Measurements from ENCODE around the gene ANKRD28. TPM values are rescaled to one million over a fixed set of nuclear protein-coding genes. Genes with fewer than 3 reads are reported as not detected.
A peak's percentile ranks its signal among the peaks of the same experiment; 100 is the strongest.

ANKRD28 gene
- total and polyA plus RNA-seq, 7 donors, result 13.4 to 64.5 (median 41.5) TPM

DNA sequence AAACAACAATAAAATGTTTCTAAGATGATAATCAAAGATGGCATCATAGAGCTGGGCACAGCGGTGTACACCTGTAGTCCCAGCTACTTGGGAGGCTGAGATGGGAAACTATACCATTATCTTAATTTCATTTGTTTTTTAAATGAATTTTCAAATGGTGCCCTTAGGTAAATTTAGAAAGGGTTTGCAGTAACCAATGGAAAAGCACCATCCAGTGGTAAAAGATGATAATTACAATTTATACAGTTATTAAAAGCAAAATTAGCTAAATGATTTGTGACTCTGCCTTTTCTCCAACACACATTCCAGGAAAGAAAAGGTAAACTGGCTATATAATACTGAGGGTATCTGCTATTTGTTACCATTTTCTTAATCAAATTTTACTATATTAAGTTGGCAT is 14.4 kb upstream of the ANKRD28 start:
- Histone ChIP-seq H3K9me3 (no peaks in the 10 kb centered on the region), H3K36me3 (no peaks in the 10 kb centered on the region), H3K27ac (no peak overlapping the region), H3K4me3 (no peak overlapping the region), H3K4me1 (peaks cover 0 to 25% (median 18%) of the 10 kb centered on the region in 4 donors), H3K27me3 (no peaks in the 10 kb centered on the region)
- 98% methylated on average over 1 of the region's 1 CpG for WGBS, 2 donors
- intact Hi-C loops (cut with DNase I), result loop anchor here (5.0 kb wide), 1 partner anchor 235 kb away; no protein-coding TSS in a partner anchor
- no peak for TF ChIP-seq EP300 (IDR thresholded peaks at IDR 0.05)
- TF ChIP-seq, protein P1, sequence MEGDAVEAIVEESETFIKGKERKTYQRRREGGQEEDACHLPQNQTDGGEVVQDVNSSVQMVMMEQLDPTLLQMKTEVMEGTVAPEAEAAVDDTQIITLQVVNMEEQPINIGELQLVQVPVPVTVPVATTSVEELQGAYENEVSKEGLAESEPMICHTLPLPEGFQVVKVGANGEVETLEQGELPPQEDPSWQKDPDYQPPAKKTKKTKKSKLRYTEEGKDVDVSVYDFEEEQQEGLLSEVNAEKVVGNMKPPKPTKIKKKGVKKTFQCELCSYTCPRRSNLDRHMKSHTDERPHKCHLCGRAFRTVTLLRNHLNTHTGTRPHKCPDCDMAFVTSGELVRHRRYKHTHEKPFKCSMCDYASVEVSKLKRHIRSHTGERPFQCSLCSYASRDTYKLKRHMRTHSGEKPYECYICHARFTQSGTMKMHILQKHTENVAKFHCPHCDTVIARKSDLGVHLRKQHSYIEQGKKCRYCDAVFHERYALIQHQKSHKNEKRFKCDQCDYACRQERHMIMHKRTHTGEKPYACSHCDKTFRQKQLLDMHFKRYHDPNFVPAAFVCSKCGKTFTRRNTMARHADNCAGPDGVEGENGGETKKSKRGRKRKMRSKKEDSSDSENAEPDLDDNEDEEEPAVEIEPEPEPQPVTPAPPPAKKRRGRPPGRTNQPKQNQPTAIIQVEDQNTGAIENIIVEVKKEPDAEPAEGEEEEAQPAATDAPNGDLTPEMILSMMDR (IDR thresholded peaks at IDR 0.05), result peak; percentile 27 to 69 (median 57)
- no peak for DNase-seq

DNA sequence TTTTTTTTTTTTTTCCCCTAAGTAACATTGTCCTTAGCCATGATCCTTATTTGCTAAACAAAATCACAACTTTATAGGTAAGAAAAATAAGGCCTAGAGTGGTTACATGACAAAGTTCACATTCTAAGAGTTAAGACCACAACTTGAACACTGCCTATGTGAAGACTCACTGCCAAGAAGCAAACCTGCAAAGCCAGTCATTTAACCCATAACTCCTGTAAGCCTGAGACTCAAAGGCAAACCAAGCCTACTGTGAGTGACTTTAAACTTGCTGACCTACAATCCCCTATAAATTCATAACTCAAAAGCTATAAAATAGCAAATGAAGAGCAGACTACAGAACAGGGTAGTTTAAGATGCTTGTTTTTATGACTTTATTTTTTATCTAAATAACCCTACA is 12.9 kb upstream of the ANKRD28 start:
- H3K36me3 ChIP-seq, result no peaks in the 10 kb centered on the region
- H3K27me3 ChIP-seq, result no peaks in the 10 kb centered on the region
- H3K4me3 ChIP-seq, result no peak overlapping the region
- no peak for DNase-seq
- H3K9me3 ChIP-seq, result no peaks in the 10 kb centered on the region
- TF ChIP-seq POLR2A (IDR thresholded peaks at IDR 0.05), result no peak
- TF ChIP-seq POLR2AphosphoS5 (IDR thresholded peaks at IDR 0.05), result no peak
- TF ChIP-seq EP300 (IDR thresholded peaks at IDR 0.05), result no peak
- TF ChIP-seq, protein P1 (IDR thresholded peaks at IDR 0.05), result no peak
- peaks cover 0 to 25% (median 16%) of the 10 kb centered on the region in 4 donors for H3K4me1 ChIP-seq
- intact Hi-C loops (cut with DNase I), result loop anchor here (5.0 kb wide), 1 partner anchor 237 kb away; no protein-coding TSS in a partner anchor
- peak overlapping the region in 3 of 4 donors; percentile 18 to 65 (median 58) for H3K27ac ChIP-seq

DNA sequence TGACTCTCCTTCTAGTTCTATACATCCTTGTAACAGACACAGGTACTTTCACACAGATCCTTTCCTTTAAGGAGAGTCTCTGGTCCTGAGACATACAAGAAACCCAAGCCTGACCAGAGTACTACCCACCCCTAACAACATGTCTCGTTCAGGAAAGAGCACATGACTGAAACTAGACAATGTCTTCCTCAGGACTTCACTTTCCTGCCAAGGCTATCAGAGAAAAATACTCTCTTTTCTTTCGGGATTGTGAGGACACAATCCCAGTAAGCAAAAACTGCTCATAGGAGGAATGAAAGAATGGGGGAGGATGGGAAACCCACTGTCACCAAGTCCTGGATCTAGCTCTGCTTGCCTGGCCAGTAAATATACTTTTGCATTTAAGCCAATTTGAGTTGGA is 11.5 kb upstream of the ANKRD28 start:
- Histone ChIP-seq H3K27me3 (no peaks in the 10 kb centered on the region), H3K4me1 (peaks cover 0 to 36% (median 13%) of the 10 kb centered on the region in 4 donors), H3K4me3 (no peak overlapping the region), H3K9me3 (no peaks in the 10 kb centered on the region), H3K27ac (no peak overlapping the region), H3K36me3 (no peaks in the 10 kb centered on the region)
- no peak for DNase-seq
- WGBS, 2 donors, result 73 to 88% methylated on average over 2 of the region's 2 CpGs
- intact Hi-C loops (cut with DNase I), result no loop called here
- TF ChIP-seq POLR2AphosphoS5 (IDR thresholded peaks at IDR 0.05) (no peak), EP300 (IDR thresholded peaks at IDR 0.05) (no peak), POLR2A (IDR thresholded peaks at IDR 0.05) (no peak)
- TF ChIP-seq, protein P1 (IDR thresholded peaks at IDR 0.05), result no peak

DNA sequence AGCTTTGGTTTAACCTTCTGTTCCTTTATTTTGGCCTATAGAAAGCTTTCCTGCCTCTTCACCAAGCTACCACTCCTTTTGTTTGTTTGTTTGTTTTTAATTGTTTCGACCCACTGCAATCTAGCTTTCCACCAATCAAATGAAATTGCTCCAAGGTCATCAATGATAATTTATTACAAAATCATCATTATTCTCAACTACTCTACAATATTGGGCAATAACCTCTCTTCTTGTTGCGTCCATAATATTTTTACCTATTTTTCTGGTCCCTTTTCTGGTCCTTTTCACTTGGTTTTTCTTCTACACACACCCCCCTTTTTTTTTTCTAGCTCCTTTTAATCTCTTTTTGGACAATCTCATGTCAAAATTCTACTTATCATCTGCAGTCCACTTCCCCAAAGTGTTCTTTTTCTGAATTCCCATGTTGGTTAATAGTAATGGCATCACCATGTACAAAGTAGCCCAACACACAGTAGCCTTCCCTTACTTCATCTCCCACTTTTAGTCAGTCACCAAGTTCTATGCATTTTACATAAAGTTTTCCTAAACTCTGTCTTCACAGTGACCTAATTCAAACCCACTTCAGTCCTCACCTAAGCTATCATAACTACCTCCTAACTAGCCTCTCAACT is 11.0 kb upstream of the ANKRD28 start:
- intact Hi-C loops (cut with DNase I), result no loop called here
- TF ChIP-seq POLR2AphosphoS5 (IDR thresholded peaks at IDR 0.05), result no peak
- no peaks in the 10 kb centered on the region for H3K36me3 ChIP-seq
- peaks cover 0 to 37% (median 13%) of the 10 kb centered on the region in 4 donors for H3K4me1 ChIP-seq
- H3K4me3 ChIP-seq, result no peak overlapping the region
- H3K27ac ChIP-seq, result no peak overlapping the region
- H3K9me3 ChIP-seq, result no peaks in the 10 kb centered on the region
- 96% methylated on average over 2 of the region's 2 CpGs for WGBS, 2 donors
- H3K27me3 ChIP-seq, result no peaks in the 10 kb centered on the region
- DNase-seq, result no peak

DNA sequence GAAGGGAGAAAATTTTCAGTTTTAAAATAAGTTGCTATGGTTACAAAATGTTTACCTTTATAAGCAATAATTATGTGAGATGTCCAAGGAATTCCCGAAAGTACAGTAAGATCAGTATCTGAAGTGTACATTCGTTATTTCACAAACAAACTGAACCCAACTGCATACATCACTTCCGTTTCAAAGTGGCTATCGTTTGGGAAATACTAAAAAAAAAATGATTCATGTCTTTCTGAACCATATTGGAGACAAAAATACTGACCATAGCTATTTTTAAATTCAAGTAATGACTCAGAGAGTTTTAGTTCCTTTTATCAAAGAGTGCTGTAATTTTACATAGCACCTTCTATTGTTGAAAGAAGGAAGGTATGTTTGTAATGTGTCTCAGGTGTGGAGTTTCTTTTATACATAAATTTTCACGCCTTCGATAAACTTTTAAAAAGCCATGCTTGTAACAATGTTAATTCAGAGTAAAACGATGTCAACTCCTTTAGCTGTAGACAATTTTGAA is 8.0 kb upstream of the ANKRD28 start:
- no peaks in the 10 kb centered on the region for H3K36me3 ChIP-seq
- H3K27me3 ChIP-seq, result no peaks in the 10 kb centered on the region
- DNase-seq, result no peak
- no peak overlapping the region for H3K4me3 ChIP-seq
- H3K4me1 ChIP-seq, result peaks cover 0 to 34% (median 6%) of the 10 kb centered on the region in 4 donors
- 51 to 64% methylated on average over 7 of the region's 7 CpGs for WGBS, 2 donors
- TF ChIP-seq POLR2AphosphoS5 (IDR thresholded peaks at IDR 0.05) (peak in 1 of 4 donors; percentile 42), POLR2A (IDR thresholded peaks at IDR 0.05) (no peak)
- intact Hi-C loops (cut with DNase I), result no loop called here
- no peaks in the 10 kb centered on the region for H3K9me3 ChIP-seq
- peak overlapping the region in 2 of 4 donors; percentile 21 to 39 for H3K27ac ChIP-seq

Data from sigmoid colon (tissue), 7 donors.